ENCODE results near the gene RPN2.

- TF ChIP-seq POLR2A (IDR thresholded peaks at IDR 0.05), result no peak
- no peak for TF ChIP-seq CTCF (IDR thresholded peaks at IDR 0.05 in 8 of 11, conservative IDR thresholded peaks at IDR 0.05 in 3 of 11)
- TF ChIP-seq POLR2AphosphoS5 (IDR thresholded peaks at IDR 0.05), result no peak
Observed at GRCh38 chr20:37262505-37262904, 83.4 kb downstream of the RPN2 start.
